Measurements from ENCODE around the gene RAB11FIP3. TPM values are rescaled to one million over a fixed set of nuclear protein-coding genes. Genes with fewer than 3 reads are reported as not detected.
A peak's percentile ranks its signal among the peaks of the same experiment; 100 is the strongest.

RAB11FIP3 gene
- total and polyA plus RNA-seq, 2 experiments from 2014 or later = 1.2 to 27.8 TPM

DNA sequence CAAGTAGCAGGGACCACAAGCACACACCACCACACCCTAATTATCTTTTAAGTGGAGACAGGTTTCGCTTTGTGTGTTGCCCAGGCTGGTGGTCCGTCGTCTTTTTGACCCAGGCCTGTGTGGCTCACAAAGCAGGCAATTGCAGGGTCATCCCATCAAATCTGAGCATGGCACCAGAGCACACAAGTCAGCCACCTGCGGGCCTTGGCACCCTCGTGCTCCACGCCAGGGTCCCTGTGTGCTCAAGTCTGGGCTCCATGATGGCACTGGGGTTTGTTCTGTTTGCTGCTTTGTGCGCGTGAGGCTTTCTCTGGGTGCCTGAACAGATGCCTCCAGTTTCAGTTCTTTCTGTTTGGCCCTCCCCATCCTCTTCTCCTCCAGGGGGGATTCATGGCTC lies 99.7 kb downstream of the RAB11FIP3 start:
- TF ChIP-seq EZH2 (IDR thresholded peaks at IDR 0.05; ENCODE audit: insufficient read depth, poor library complexity, severe bottlenecking) = no peak
- TF ChIP-seq EZH2phosphoT487 (IDR thresholded peaks at IDR 0.05; ENCODE audit: insufficient read depth, low read depth) = no peak
- in situ Hi-C loops (cut with MboI) = no loop called here
- H3K4me3 ChIP-seq = peak overlapping the region; percentile 20; the same call in 1 of the 2 replicates
- H3K9me2 ChIP-seq (ENCODE audit: insufficient read depth) = no peaks in the 10 kb centered on the region
- peaks cover 34% of the 10 kb centered on the region for H3K4me1 ChIP-seq (ENCODE audit: insufficient read depth)
- H3K9me3 ChIP-seq (ENCODE audit: low read depth) = no peaks in the 10 kb centered on the region
- H3K4me2 ChIP-seq (ENCODE audit: unreplicated experiment) = peak overlapping the region; percentile 82
- no peaks in the 10 kb centered on the region for H3K36me3 ChIP-seq (ENCODE audit: low read depth)
- peak overlapping the region; percentile 81 for H3K9ac ChIP-seq
- WGBS, 2 experiments (ENCODE audit: low coverage in 1 of 2, low lambda C conversion rate in 2 of 2, missing lambda C conversion rate in 2 of 2) = 64 to 74% methylated on average over 8 of the region's 8 CpGs
- H3K79me2 ChIP-seq (ENCODE audit: insufficient read depth) = peaks cover 31% of the 10 kb centered on the region
- peaks cover 31% of the 10 kb centered on the region for H3F3A ChIP-seq (ENCODE audit: insufficient read depth)
- H3K27ac ChIP-seq = peak overlapping the region; percentile 94
- H2AFZ ChIP-seq = no peak overlapping the region
- no peak for DNase-seq
- no peaks in the 10 kb centered on the region for H3K27me3 ChIP-seq (replicated peaks; ENCODE audit: insufficient read depth)
- no peaks in the 10 kb centered on the region for H4K20me1 ChIP-seq (ENCODE audit: insufficient read depth)

DNA sequence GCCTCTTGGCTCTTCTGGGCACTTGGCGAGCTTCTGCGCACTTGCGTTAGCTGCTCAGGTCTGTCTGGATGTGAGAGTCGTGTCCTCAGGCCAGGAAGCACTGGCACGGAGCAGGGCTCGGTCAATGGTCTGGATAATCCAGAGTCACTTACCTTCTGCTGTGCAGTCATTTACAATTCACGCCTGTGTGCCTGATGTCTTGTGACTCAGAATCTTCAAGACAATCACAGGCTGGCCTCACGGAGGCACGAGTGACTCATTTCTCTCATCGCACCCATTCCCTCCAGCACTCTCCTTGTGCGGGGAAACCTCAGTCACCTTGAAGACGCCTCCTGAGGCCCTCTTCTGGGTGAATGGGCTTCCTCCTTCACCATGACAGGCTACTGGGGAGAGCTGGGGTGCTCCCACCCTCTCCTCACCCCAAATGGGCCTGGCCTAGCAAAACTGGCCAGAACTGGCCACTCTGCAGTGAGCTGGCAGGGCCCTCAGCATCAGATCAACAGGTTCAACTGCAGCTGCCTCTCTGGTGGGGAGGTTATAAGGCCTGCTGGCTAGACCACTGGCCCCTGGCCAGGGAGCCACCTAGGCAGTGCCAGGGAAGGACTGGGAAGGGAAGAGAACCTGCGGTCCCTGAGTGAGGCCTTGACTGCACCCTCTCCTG lies 100.2 kb downstream of the RAB11FIP3 start:
- Histone ChIP-seq H4K20me1 (ENCODE audit: insufficient read depth) (no peaks in the 10 kb centered on the region), H3K9ac (peak overlapping the region; percentile 81)
- TF ChIP-seq EZH2phosphoT487 (IDR thresholded peaks at IDR 0.05; ENCODE audit: insufficient read depth, low read depth) = no peak
- no peak for TF ChIP-seq EZH2 (IDR thresholded peaks at IDR 0.05; ENCODE audit: insufficient read depth, poor library complexity, severe bottlenecking)

GRCh38 chr16:526181-527014 lies 100.9 kb downstream of the RAB11FIP3 start:
- peaks cover 31% of the 10 kb centered on the region for H3F3A ChIP-seq (ENCODE audit: insufficient read depth)
- H2AFZ ChIP-seq = no peak overlapping the region
- peaks cover 44% of the 10 kb centered on the region for H3K79me2 ChIP-seq (ENCODE audit: insufficient read depth)
- no peaks in the 10 kb centered on the region for H4K20me1 ChIP-seq (ENCODE audit: insufficient read depth)
- H3K4me3 ChIP-seq = peak overlapping the region; percentile 76
- peak overlapping the region; percentile 81 for H3K9ac ChIP-seq
- H3K27me3 ChIP-seq (replicated peaks; ENCODE audit: insufficient read depth) = no peaks in the 10 kb centered on the region
- WGBS, 2 experiments (ENCODE audit: low coverage in 1 of 2, low lambda C conversion rate in 2 of 2, missing lambda C conversion rate in 2 of 2) = 4 to 5% methylated on average over 26 of the region's 26 CpGs
- peak; percentile 75 for DNase-seq
- in situ Hi-C loops (cut with MboI) = no loop called here
- no peaks in the 10 kb centered on the region for H3K9me2 ChIP-seq (ENCODE audit: insufficient read depth)
- H3K4me1 ChIP-seq (ENCODE audit: insufficient read depth) = peaks cover 34% of the 10 kb centered on the region
- H3K27ac ChIP-seq = peak overlapping the region; percentile 94
- peak overlapping the region; percentile 82 for H3K4me2 ChIP-seq (ENCODE audit: unreplicated experiment)
- TF ChIP-seq EZH2phosphoT487 (IDR thresholded peaks at IDR 0.05; ENCODE audit: insufficient read depth, low read depth) (no peak), EZH2 (IDR thresholded peaks at IDR 0.05; ENCODE audit: insufficient read depth, poor library complexity, severe bottlenecking) (no peak)
- H3K9me3 ChIP-seq (ENCODE audit: low read depth) = no peaks in the 10 kb centered on the region
- H3K36me3 ChIP-seq (ENCODE audit: low read depth) = no peaks in the 10 kb centered on the region

More for the DNA sequence above, 100.2 kb downstream of the RAB11FIP3 start:
- Histone ChIP-seq H3K4me2 (ENCODE audit: unreplicated experiment) (peak overlapping the region; percentile 82), H3K9me2 (ENCODE audit: insufficient read depth) (no peaks in the 10 kb centered on the region), H3F3A (ENCODE audit: insufficient read depth) (peaks cover 31% of the 10 kb centered on the region), H2AFZ (no peak overlapping the region), H3K79me2 (ENCODE audit: insufficient read depth) (peaks cover 37% of the 10 kb centered on the region), H3K4me1 (ENCODE audit: insufficient read depth) (peaks cover 34% of the 10 kb centered on the region), H3K36me3 (ENCODE audit: low read depth) (no peaks in the 10 kb centered on the region), H3K4me3 (peak overlapping the region; percentile 76), H3K9me3 (ENCODE audit: low read depth) (no peaks in the 10 kb centered on the region), H3K27ac (peak overlapping the region; percentile 94), H3K27me3 (replicated peaks; ENCODE audit: insufficient read depth) (no peaks in the 10 kb centered on the region)
- WGBS, 2 experiments (ENCODE audit: low coverage in 1 of 2, low lambda C conversion rate in 2 of 2, missing lambda C conversion rate in 2 of 2) = 14 to 19% methylated on average over 12 to 13 of the region's 13 CpGs
- DNase-seq = peak; percentile 98
- in situ Hi-C loops (cut with MboI) = no loop called here

DNA sequence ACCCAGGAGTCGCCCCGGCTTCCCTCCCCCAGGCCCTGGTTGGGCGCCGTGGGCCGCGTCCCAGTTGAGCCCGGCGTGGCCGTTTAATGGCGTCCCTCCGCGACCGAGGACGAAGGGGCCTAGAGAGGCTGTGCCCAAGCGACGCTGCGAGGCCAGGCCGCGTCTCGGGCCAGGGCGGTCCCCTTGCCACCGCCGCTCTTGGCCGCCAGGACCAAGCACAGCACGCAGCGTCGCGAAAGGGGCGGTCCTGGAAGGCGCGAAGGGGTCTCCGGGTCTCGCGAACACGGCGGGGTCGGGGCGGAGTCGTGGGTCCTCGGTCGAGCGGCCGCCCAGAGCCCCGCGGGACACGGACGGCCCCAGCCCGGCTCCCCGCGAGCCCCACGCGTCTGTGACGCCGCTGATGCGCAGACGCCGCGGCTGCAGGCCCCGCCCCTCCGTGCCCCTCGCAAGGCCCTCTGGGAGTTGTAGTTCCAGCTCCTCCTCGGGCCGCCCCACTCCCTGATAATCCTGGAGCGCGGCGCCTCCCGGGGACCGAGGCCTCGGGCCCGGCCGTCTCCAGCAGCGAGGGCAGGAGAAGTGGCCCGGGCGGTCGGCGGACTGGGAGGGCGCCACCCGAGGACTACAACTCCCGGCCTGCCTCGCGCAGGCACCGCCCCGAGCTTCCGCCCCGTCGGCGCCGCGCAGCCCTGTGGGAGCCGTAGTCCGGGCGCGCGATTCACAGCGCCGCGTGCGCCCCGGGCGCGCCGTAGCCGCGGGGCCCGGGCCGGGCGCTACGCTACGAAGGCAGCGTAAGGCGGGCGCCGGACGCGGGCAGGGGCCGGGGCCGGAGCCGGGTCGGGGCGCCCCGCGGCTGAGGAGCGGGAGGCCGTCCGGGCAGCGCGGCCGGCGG lies 101.8 kb downstream of the RAB11FIP3 start, which contains the start of gene CAPN15:
TSS of gene CAPN15 (plus strand) at position 698 of the 889 bp plus-strand sequence. CDS start 19,127 bp downstream, outside the sequence.
- peaks cover 53% of the 10 kb centered on the region for H3K79me2 ChIP-seq (ENCODE audit: insufficient read depth)
- DNase-seq = peak; percentile 96
- peak within 1 kb of the TSS; percentile 41; the same call in 1 of the 2 replicates for H2AFZ ChIP-seq
- peaks cover 31% of the 10 kb centered on the region for H3F3A ChIP-seq (ENCODE audit: insufficient read depth)
- H3K27me3 ChIP-seq (replicated peaks; ENCODE audit: insufficient read depth) = no peaks in the 10 kb centered on the region
- peak within 1 kb of the TSS; percentile 83 for H3K9ac ChIP-seq
- peak within 1 kb of the TSS; percentile 86 for H3K4me3 ChIP-seq
- peak within 1 kb of the TSS; percentile 92 for H3K4me2 ChIP-seq (ENCODE audit: unreplicated experiment)
- in situ Hi-C loops (cut with MboI) = no loop called here
- H3K36me3 ChIP-seq (ENCODE audit: low read depth) = no peaks in the 10 kb centered on the region
- no peaks in the 10 kb centered on the region for H3K9me3 ChIP-seq (ENCODE audit: low read depth)
- H3K4me1 ChIP-seq (ENCODE audit: insufficient read depth) = peaks cover 34% of the 10 kb centered on the region
- no peaks in the 10 kb centered on the region for H4K20me1 ChIP-seq (ENCODE audit: insufficient read depth)
- no peaks in the 10 kb centered on the region for H3K9me2 ChIP-seq (ENCODE audit: insufficient read depth)
- WGBS, 2 experiments (ENCODE audit: low coverage in 1 of 2, low lambda C conversion rate in 2 of 2, missing lambda C conversion rate in 2 of 2) = 1% methylated on average over 90 to 118 of the region's 129 CpGs
- peak within 1 kb of the TSS; percentile 94 for H3K27ac ChIP-seq
- no peak for TF ChIP-seq EZH2phosphoT487 (IDR thresholded peaks at IDR 0.05; ENCODE audit: insufficient read depth, low read depth)
- TF ChIP-seq EZH2 (IDR thresholded peaks at IDR 0.05; ENCODE audit: insufficient read depth, poor library complexity, severe bottlenecking) = no peak

All from GM23248 (cell line).